HepG2 (cell line): ENCODE results near the gene RFX2. TPM values are rescaled to one million over a fixed set of nuclear protein-coding genes. Genes with fewer than 3 reads are reported as not detected.

ENCODE experiments used
- ASH2L ChIP-seq: fragments of 300-600, 200-600 bp; sonication (generic); IDR thresholded peaks from 2 replicates; pipeline ENCODE4 v1.7.0; 2017; ENCODE audit warnings: low read depth, mild to moderate bottlenecking, moderate library complexity, mixed read lengths, low read length; ENCODE audit not compliant: insufficient read length
- CREB1 ChIP-seq, 2 experiments: fragments of 450-650 bp in 1 of 2; IDR thresholded peaks; 2 replicates each; pipeline ENCODE4 v1.6.1; 2016 to 2017; ENCODE audit warnings: control low read depth in 1 of 2, mild to moderate bottlenecking in 1 of 2, missing compliant biosample characterization in 1 of 2, missing genetic modification characterization in 1 of 2
- FOXJ3 ChIP-seq: sonication (generic); formaldehyde crosslinking; IDR thresholded peaks from 2 replicates; pipeline ENCODE4 v1.4.0; 2020; ENCODE audit warnings: missing genetic modification reagents, mild to moderate bottlenecking, borderline replicate concordance
- IRX3 ChIP-seq: sonication (generic); formaldehyde crosslinking; IDR thresholded peaks from 2 replicates; pipeline ENCODE4 v1.8.1; 2023; ENCODE audit warnings: mild to moderate bottlenecking, low read depth, missing genetic modification reagents, borderline replicate concordance
- MXI1 ChIP-seq: IDR thresholded peaks from 3 replicates; pipeline ENCODE4 v1.6.1; 2012; ENCODE audit warnings: low read depth, low read length, inconsistent platforms, borderline replicate concordance
- PHF21A ChIP-seq: sonication (generic); formaldehyde crosslinking; IDR thresholded peaks from 2 replicates; pipeline ENCODE4 v1.5.0; 2020; ENCODE audit warnings: mild to moderate bottlenecking, missing genetic modification reagents
- PTBP1 ChIP-seq: fragments of 200-400 bp; formaldehyde crosslinking; IDR thresholded peaks from 2 replicates; pipeline ENCODE4 v1.6.1; 2018; ENCODE audit warnings: low read length, low read depth; ENCODE audit not compliant: poor library complexity, severe bottlenecking
- SMAD3 ChIP-seq: sonication (generic); formaldehyde crosslinking; IDR thresholded peaks from 2 replicates; pipeline ENCODE4 v1.4.0; 2020; ENCODE audit warnings: missing genetic modification reagents
- SNAI1 ChIP-seq: sonication (generic); formaldehyde crosslinking; IDR thresholded peaks from 2 replicates; pipeline ENCODE4 v1.5.0; 2020; ENCODE audit warnings: mild to moderate bottlenecking, missing genetic modification reagents, borderline replicate concordance
- TAF15 ChIP-seq: fragments of 200-400 bp; formaldehyde crosslinking; IDR thresholded peaks from one replicate; pipeline ENCODE4 v1.6.1; 2018; ENCODE audit warnings: mild to moderate bottlenecking, low read depth, low read length; ENCODE audit not compliant: poor library complexity, severe bottlenecking
- TBX2 ChIP-seq: sonication (generic); formaldehyde crosslinking; IDR thresholded peaks from 2 replicates; pipeline ENCODE4 v1.5.0; 2020; ENCODE audit warnings: missing genetic modification reagents, mild to moderate bottlenecking, borderline replicate concordance
- ZC3H13 ChIP-seq: sonication (generic); formaldehyde crosslinking; IDR thresholded peaks from 2 replicates; pipeline ENCODE4 v1.8.1; 2023; ENCODE audit warnings: mild to moderate bottlenecking, missing genetic modification reagents, moderate library complexity
- ZMYM2 ChIP-seq: sonication (generic); formaldehyde crosslinking; IDR thresholded peaks from 2 replicates; pipeline ENCODE4 v1.8.0; 2022; ENCODE audit warnings: mild to moderate bottlenecking, missing genetic modification reagents
- ZNF432 ChIP-seq: sonication (generic); formaldehyde crosslinking; IDR thresholded peaks from 2 replicates; pipeline ENCODE4 v1.5.0; 2020; ENCODE audit warnings: missing genetic modification reagents, mild to moderate bottlenecking, borderline replicate concordance
- ZNF484 ChIP-seq: sonication (generic); formaldehyde crosslinking; IDR thresholded peaks from 2 replicates; pipeline ENCODE4 v1.5.1; 2020; ENCODE audit warnings: mild to moderate bottlenecking, low read depth, missing genetic modification reagents, borderline replicate concordance
- ZNF709 ChIP-seq: sonication (generic); formaldehyde crosslinking; IDR thresholded peaks from 2 replicates; pipeline ENCODE4 v1.5.0; 2020; ENCODE audit warnings: mild to moderate bottlenecking, missing genetic modification reagents
- ZNF883 ChIP-seq: sonication (generic); formaldehyde crosslinking; IDR thresholded peaks from 2 replicates; pipeline ENCODE4 v1.5.1; 2020; ENCODE audit warnings: mild to moderate bottlenecking, missing genetic modification reagents; ENCODE audit errors: not compliant biosample characterization
- ZNF891 ChIP-seq: sonication (generic); formaldehyde crosslinking; IDR thresholded peaks from 2 replicates; pipeline ENCODE4 v1.5.0; 2020; ENCODE audit warnings: mild to moderate bottlenecking, missing genetic modification reagents
- ZZZ3 ChIP-seq: sonication (generic); formaldehyde crosslinking; IDR thresholded peaks from 2 replicates; pipeline ENCODE4 v1.4.0; 2020; ENCODE audit warnings: missing genetic modification reagents, mild to moderate bottlenecking, borderline replicate concordance
- polyA plus RNA-seq, 8 experiments: library from polyadenylated mRNA; depleted of rRNA in 3 of 8; stranded (reverse) in 7 of 8; unstranded in 1 of 8; fragments of >200 nt; fragmentation: Illumina TruSeq in 4 of 8; extraction: Trizol in 4 of 8; gene quantifications; 2 replicates each; pipeline versions ENCODE4 v1.2.1 to v1.2.3, GENCODE V29; 2011 to 2016; ENCODE audit warnings: low read depth in 4 of 8, missing spikeins in 1 of 8, mixed read lengths in 1 of 8; ENCODE audit not compliant: insufficient read depth in 1 of 8
- total RNA-seq, 5 experiments: library from RNA; depleted of rRNA; stranded (reverse); fragments of >200 nt; fragmentation: Illumina TruSeq; extraction: Trizol; gene quantifications; 2 replicates each; pipeline ENCODE4 v1.2.3, GENCODE V29; 2016; ENCODE audit warnings: low read depth in 1 of 5
- TF ChIP-seq, protein P1 (sequence below): IDR thresholded peaks from 2 replicates; pipeline ENCODE4 v1.6.1; 2012; ENCODE audit warnings: low read depth, low read length, improper control_type of control experiment
- TF ChIP-seq, protein P2 (sequence below): sonication (generic); formaldehyde crosslinking; IDR thresholded peaks from 2 replicates; pipeline ENCODE4 v1.5.0; 2020; ENCODE audit warnings: missing genetic modification reagents
- TF ChIP-seq, protein P3 (sequence below): sonication (generic); formaldehyde crosslinking; IDR thresholded peaks from 2 replicates; pipeline ENCODE4 v1.4.0; 2020; ENCODE audit warnings: mild to moderate bottlenecking, missing genetic modification reagents
- TF ChIP-seq, protein P4 (sequence below): IDR thresholded peaks from 2 replicates; pipeline ENCODE4 v1.6.1; 2016; ENCODE audit warnings: mild to moderate bottlenecking

Gene RFX2
- total and polyA plus RNA-seq, 2 of the 13 experiments (the other 11 are each of a cell fraction or from before 2014, with no cell fraction given) = 2.8 to 3.3 TPM

DNA sequence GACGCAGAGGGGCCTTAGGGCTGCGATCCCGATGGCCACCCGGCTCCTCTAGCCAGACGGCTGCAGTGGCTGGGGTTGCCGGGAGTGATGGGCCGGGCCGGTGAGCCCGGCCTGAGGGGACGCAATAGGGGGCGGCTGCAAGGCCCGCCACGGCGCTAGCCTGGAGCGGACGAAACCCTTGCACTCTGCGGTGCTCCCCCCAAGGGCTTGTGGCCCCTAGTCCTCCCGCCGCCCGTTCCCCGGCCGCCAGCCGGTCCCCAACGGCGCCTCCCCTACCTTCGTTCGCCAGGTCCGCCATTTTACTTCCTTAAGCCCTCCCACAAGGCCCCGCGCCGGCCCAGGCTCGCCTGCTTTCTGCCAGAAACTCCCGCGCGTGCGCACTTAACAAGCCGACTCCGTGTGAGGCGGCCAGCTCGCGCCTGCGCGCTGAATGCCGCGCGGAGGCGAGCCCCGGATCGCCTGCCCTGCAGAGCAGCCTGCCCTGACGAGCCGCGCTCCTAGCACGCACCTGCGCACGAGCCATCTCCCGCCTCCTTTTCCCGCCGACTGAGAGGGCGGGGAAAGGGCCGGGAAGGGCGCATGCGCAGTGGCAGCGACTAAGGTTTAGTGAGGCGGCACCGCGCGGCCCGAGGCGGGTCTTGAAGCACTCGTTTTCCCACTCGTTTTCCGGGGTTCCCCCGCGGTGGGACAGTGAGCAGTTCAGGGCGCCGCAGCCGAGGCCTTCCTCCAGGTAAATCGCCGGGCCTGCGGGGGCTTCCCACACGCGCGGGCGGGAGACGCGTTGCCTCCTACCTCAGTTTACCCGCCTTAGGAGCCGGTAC is 132.3 kb downstream of the RFX2 start, which contains the start of gene RANBP3 (continued):
- TF ChIP-seq IRX3 = peak; percentile 100
- TF ChIP-seq PHF21A (CRISPR knock-in tag) = peak; percentile 78; the same call in 1 of the 2 replicates
- TF ChIP-seq ZNF484 = peak; percentile 99; the same call in 1 of the 2 replicates
- TF ChIP-seq PTBP1 = no peak
- TF ChIP-seq ZNF883 (CRISPR knock-in tag) = peak; percentile 100
- TF ChIP-seq ZNF891 (CRISPR knock-in tag) = peak; percentile 100
- peak; percentile 97 for TF ChIP-seq ZMYM2 (CRISPR knock-in tag)
- TF ChIP-seq MXI1 = peak; percentile 68; the same call in 1 of the 3 replicates
- TF ChIP-seq, protein P1, sequence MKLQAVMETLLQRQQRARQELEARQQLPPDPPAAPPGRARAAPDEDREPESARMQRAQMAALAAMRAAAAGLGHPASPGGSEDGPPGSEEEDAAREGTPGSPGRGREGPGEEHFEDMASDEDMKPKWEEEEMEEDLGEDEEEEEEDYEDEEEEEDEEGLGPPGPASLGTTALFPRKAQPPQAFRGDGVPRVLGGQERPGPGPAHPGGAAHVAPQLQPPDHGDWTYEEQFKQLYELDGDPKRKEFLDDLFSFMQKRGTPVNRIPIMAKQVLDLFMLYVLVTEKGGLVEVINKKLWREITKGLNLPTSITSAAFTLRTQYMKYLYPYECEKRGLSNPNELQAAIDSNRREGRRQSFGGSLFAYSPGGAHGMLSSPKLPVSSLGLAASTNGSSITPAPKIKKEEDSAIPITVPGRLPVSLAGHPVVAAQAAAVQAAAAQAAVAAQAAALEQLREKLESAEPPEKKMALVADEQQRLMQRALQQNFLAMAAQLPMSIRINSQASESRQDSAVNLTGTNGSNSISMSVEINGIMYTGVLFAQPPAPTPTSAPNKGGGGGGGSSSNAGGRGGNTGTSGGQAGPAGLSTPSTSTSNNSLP = no peak
- TF ChIP-seq, protein P2, sequence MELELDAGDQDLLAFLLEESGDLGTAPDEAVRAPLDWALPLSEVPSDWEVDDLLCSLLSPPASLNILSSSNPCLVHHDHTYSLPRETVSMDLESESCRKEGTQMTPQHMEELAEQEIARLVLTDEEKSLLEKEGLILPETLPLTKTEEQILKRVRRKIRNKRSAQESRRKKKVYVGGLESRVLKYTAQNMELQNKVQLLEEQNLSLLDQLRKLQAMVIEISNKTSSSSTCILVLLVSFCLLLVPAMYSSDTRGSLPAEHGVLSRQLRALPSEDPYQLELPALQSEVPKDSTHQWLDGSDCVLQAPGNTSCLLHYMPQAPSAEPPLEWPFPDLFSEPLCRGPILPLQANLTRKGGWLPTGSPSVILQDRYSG (CRISPR knock-in tag) = peak; percentile 100
- peak; percentile 100 for TF ChIP-seq SNAI1 (CRISPR knock-in tag)
- peak; percentile 34; the same call in 1 of the 2 replicates for TF ChIP-seq CREB1 (IDR thresholded peaks at IDR 0.05)
- no peak for TF ChIP-seq CREB1 (CRISPR knock-in tag; IDR thresholded peaks at IDR 0.05)
- TF ChIP-seq SMAD3 (CRISPR knock-in tag) = peak; percentile 88
- TF ChIP-seq ZZZ3 = peak; percentile 100
- no peak for TF ChIP-seq TAF15
- TF ChIP-seq, protein P3, sequence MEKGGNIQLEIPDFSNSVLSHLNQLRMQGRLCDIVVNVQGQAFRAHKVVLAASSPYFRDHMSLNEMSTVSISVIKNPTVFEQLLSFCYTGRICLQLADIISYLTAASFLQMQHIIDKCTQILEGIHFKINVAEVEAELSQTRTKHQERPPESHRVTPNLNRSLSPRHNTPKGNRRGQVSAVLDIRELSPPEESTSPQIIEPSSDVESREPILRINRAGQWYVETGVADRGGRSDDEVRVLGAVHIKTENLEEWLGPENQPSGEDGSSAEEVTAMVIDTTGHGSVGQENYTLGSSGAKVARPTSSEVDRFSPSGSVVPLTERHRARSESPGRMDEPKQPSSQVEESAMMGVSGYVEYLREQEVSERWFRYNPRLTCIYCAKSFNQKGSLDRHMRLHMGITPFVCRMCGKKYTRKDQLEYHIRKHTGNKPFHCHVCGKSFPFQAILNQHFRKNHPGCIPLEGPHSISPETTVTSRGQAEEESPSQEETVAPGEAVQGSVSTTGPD (CRISPR knock-in tag) = peak; percentile 83; the same call in 1 of the 2 replicates
- peak; percentile 63 for TF ChIP-seq ASH2L
- TF ChIP-seq ZC3H13 = peak; percentile 100
- TF ChIP-seq, protein P4, sequence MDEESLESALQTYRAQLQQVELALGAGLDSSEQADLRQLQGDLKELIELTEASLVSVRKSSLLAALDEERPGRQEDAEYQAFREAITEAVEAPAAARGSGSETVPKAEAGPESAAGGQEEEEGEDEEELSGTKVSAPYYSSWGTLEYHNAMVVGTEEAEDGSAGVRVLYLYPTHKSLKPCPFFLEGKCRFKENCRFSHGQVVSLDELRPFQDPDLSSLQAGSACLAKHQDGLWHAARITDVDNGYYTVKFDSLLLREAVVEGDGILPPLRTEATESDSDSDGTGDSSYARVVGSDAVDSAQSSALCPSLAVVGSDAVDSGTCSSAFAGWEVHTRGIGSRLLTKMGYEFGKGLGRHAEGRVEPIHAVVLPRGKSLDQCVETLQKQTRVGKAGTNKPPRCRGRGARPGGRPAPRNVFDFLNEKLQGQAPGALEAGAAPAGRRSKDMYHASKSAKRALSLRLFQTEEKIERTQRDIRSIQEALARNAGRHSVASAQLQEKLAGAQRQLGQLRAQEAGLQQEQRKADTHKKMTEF (CRISPR knock-in tag) = peak; percentile 99
- TF ChIP-seq ZNF432 (CRISPR knock-in tag) = peak; percentile 90; the same call in 1 of the 2 replicates
- peak; percentile 100 for TF ChIP-seq TBX2 (CRISPR knock-in tag)
- TF ChIP-seq ZNF709 (CRISPR knock-in tag) = peak; percentile 100
- peak; percentile 89 for TF ChIP-seq FOXJ3 (CRISPR knock-in tag)
